IMR-90 (cell line): Measurements from ENCODE around the gene UBA7. TPM values are rescaled to one million over a fixed set of nuclear protein-coding genes. Genes with fewer than 3 reads are reported as not detected.

Experiments
- ATAC-seq: fragments of 200-7000 bp; cut with Tn5 transposase; 2 replicates; pipeline ENCODE4 v1.9.1; 2020; ENCODE audit warnings: low read depth, mild to moderate bottlenecking, moderate library complexity
- BruUV-seq: library from RNA; stranded (reverse); fragments of 400-500 nt; replicated peaks from 2 replicates; lab custom pipeline; 2021; lab: Mats Ljungman, UMichigan
- CTCF ChIA-PET: fragments of 300-600 bp; formaldehyde crosslinking; extraction: SDS; loops from one replicate; lab custom pipeline; 2021; ENCODE audit warnings: antibody characterized with exemption; lab: Yijun Ruan, JAX
- POLR2A ChIA-PET: fragments of 300-600 bp; sonication (Branson Sonifier 250); formaldehyde crosslinking; loops from one replicate; lab custom pipeline; 2022; ENCODE audit warnings: antibody characterized with exemption; ENCODE audit not compliant: unreplicated experiment; lab: Charles Lee
- DNase-seq: peaks from one replicate; pipeline ENCODE4 v3.0.0; 2013
- H2AFZ ChIP-seq: replicated peaks from 2 replicates; pipeline ENCODE3; 2013; ENCODE audit warnings: low read length, mild to moderate bottlenecking; ENCODE audit not compliant: poor library complexity
- H2AK5ac ChIP-seq: 2 replicates; pipeline ENCODE4 v1.6.1; 2013; ENCODE audit warnings: low read depth, low read length, inconsistent platforms
- H2AK9ac ChIP-seq: replicated peaks from 2 replicates; pipeline ENCODE3; 2013; ENCODE audit warnings: mild to moderate bottlenecking, low read depth, low read length, moderate library complexity; ENCODE audit not compliant: poor library complexity
- H2BK120ac ChIP-seq: 2 replicates; pipeline ENCODE4 v1.6.1; 2013; ENCODE audit warnings: low read depth, low read length, inconsistent platforms
- H2BK15ac ChIP-seq: 3 replicates; pipeline ENCODE4 v1.6.1; 2013; ENCODE audit warnings: low read depth, low read length, inconsistent platforms
- H2BK20ac ChIP-seq: 2 replicates; pipeline ENCODE4 v1.6.1; 2013; ENCODE audit warnings: low read depth, mild to moderate bottlenecking, inconsistent platforms, low read length, moderate library complexity
- H2BK5ac ChIP-seq: 2 replicates; pipeline ENCODE4 v1.6.1; 2013; ENCODE audit warnings: mild to moderate bottlenecking, low read depth, low read length, inconsistent platforms; ENCODE audit not compliant: poor library complexity, severe bottlenecking
- H3K14ac ChIP-seq: replicated peaks from 2 replicates; pipeline ENCODE4 v1.6.1; 2013; ENCODE audit warnings: low read depth, low read length, inconsistent platforms
- H3K18ac ChIP-seq: 2 replicates; pipeline ENCODE4 v1.6.1; 2013; ENCODE audit warnings: low read depth, low read length, control low read depth
- H3K23ac ChIP-seq: 2 replicates; pipeline ENCODE4 v1.6.1; 2013; ENCODE audit warnings: low read depth, low read length, inconsistent platforms
- H3K27ac ChIP-seq: 2 replicates; pipeline ENCODE4 v1.5.1; 2013; ENCODE audit warnings: mild to moderate bottlenecking, control low read depth, low read length; ENCODE audit not compliant: insufficient read depth
- H3K27me3 ChIP-seq: 2 replicates; pipeline ENCODE4 v1.6.1; 2013; ENCODE audit warnings: low read length; ENCODE audit not compliant: control insufficient read depth, insufficient read depth
- H3K36me3 ChIP-seq: 2 replicates; pipeline ENCODE4 v1.6.1; 2013; ENCODE audit warnings: low read length, mixed read lengths; ENCODE audit not compliant: control insufficient read depth, insufficient read depth
- H3K4ac ChIP-seq: 2 replicates; pipeline ENCODE4 v1.6.1; 2013; ENCODE audit warnings: low read depth, low read length, inconsistent platforms
- H3K4me1 ChIP-seq: 2 replicates; pipeline ENCODE4 v1.6.1; 2013; ENCODE audit warnings: low read length, mixed read lengths; ENCODE audit not compliant: control insufficient read depth, insufficient read depth
- H3K4me2 ChIP-seq: 2 replicates; pipeline ENCODE4 v1.6.1; 2013; ENCODE audit warnings: low read depth, mild to moderate bottlenecking, control low read depth, low read length, moderate library complexity
- H3K4me3 ChIP-seq: 2 replicates; pipeline ENCODE4 v1.5.1; 2013; ENCODE audit warnings: low read depth, mild to moderate bottlenecking, control low read depth, low read length, moderate library complexity; ENCODE audit not compliant: insufficient read depth
- H3K56ac ChIP-seq: 2 replicates; pipeline ENCODE4 v1.6.1; 2013; ENCODE audit warnings: low read length, inconsistent platforms; ENCODE audit not compliant: insufficient read depth; ENCODE audit errors: extremely low read depth
- H3K79me1 ChIP-seq, 2 experiments: 2 replicates each; pipeline ENCODE4 v1.6.1; 2013; ENCODE audit warnings: low read length in 2 of 2, inconsistent platforms in 1 of 2, low read depth in 1 of 2
- H3K9ac ChIP-seq: 2 replicates; pipeline ENCODE4 v1.6.1; 2013; ENCODE audit warnings: low read depth, low read length, control low read depth
- H3K9me1 ChIP-seq: 2 replicates; pipeline ENCODE4 v1.6.1; 2013; ENCODE audit warnings: low read length, inconsistent platforms; ENCODE audit not compliant: insufficient read depth
- H3K9me3 ChIP-seq: 2 replicates; pipeline ENCODE4 v1.6.1; 2013; ENCODE audit warnings: low read length; ENCODE audit not compliant: control insufficient read depth, insufficient read depth
- H4K20me1 ChIP-seq: 2 replicates; pipeline ENCODE4 v1.6.1; 2013; ENCODE audit warnings: low read length, inconsistent platforms; ENCODE audit not compliant: insufficient read depth
- H4K5ac ChIP-seq: 2 replicates; pipeline ENCODE4 v1.6.1; 2013; ENCODE audit warnings: mild to moderate bottlenecking, low read depth, low read length, control low read depth
- H4K8ac ChIP-seq, 2 experiments: 2 replicates each; pipeline ENCODE4 v1.6.1; 2013; ENCODE audit warnings: low read depth in 2 of 2, low read length in 2 of 2, control low read depth in 1 of 2, inconsistent platforms in 1 of 2
- H4K91ac ChIP-seq: 2 replicates; pipeline ENCODE4 v1.6.1; 2013; ENCODE audit warnings: low read depth, low read length, inconsistent platforms; ENCODE audit not compliant: insufficient read depth
- BHLHE40 ChIP-seq: fragments of 150-350 bp; IDR thresholded peaks from 2 replicates; pipeline ENCODE4 v1.6.1; 2016; ENCODE audit warnings: mild to moderate bottlenecking, low read depth, low read length
- CHD1 ChIP-seq: IDR thresholded peaks from 2 replicates; pipeline ENCODE4 v1.6.1; 2012; ENCODE audit warnings: low read depth, low read length, improper control_type of control experiment
- ELK1 ChIP-seq: fragments of 150-350 bp; IDR thresholded peaks from 2 replicates; pipeline ENCODE4 v1.6.1; 2016; ENCODE audit warnings: low read depth, mild to moderate bottlenecking, low read length, moderate library complexity, borderline replicate concordance
- MAZ ChIP-seq: IDR thresholded peaks from 2 replicates; pipeline ENCODE4 v1.6.1; 2012; ENCODE audit warnings: low read depth, mild to moderate bottlenecking, low read length, improper control_type of control experiment, moderate library complexity, borderline replicate concordance
- MXI1 ChIP-seq: IDR thresholded peaks from 2 replicates; pipeline ENCODE4 v1.6.1; 2012; ENCODE audit warnings: low read depth, mild to moderate bottlenecking, low read length, moderate library complexity, borderline replicate concordance
- NFE2L2 ChIP-seq: fragments of 150-350 bp; IDR thresholded peaks from 2 replicates; pipeline ENCODE4 v1.6.1; 2016; ENCODE audit warnings: low read depth, mild to moderate bottlenecking, low read length
- POLR2A ChIP-seq: IDR thresholded peaks from 2 replicates; pipeline ENCODE4 v1.6.1; 2012; ENCODE audit warnings: mild to moderate bottlenecking, low read depth, low read length
- RFX5 ChIP-seq: IDR thresholded peaks from 2 replicates; pipeline ENCODE4 v1.8.0; 2012; ENCODE audit warnings: low read depth, mild to moderate bottlenecking, low read length, moderate library complexity
- SMC3 ChIP-seq: fragments of 150-350 bp; IDR thresholded peaks from 2 replicates; pipeline ENCODE4 v1.6.1; 2016; ENCODE audit warnings: low read depth, mild to moderate bottlenecking, antibody characterized with exemption, low read length, moderate library complexity
- WGBS, 2 experiments: methylation state at CpG; one replicate each; pipeline versions ENCODE4 v1.1.5 to v1.1.7; 2013; ENCODE audit warnings: missing lambda C conversion rate in 2 of 2; ENCODE audit not compliant: insufficient read length in 1 of 2; ENCODE audit errors: extremely low coverage in 2 of 2; 5-methylcytosine and 5-hydroxymethylcytosine counted together
- dilution Hi-C: fragments of 300-500 bp; cut with HindIII; formaldehyde crosslinking; loops from one replicate; pipeline ENCODE4 v1.14.3; 2018; ENCODE audit warnings: low sequenced_read_pairs; ENCODE audit not compliant: unreplicated experiment
- in situ Hi-C: fragments of 300-500 bp; cut with MboI; formaldehyde crosslinking; loops from 3 replicates; pipeline ENCODE4 v1.14.3; 2019; ENCODE audit warnings: low sequenced_read_pairs, inconsistent platforms, mixed read lengths
- intact Hi-C: fragments of 100-400 bp; cut with micrococcal nuclease; formaldehyde crosslinking; loops from 2 replicates; pipeline ENCODE4 v1.10.0; 2022
- polyA plus RNA-seq, 3 experiments: library from polyadenylated mRNA; depleted of rRNA; stranded (reverse); fragments of >200 nt; gene quantifications; 2 replicates each; pipeline ENCODE4 v1.2.3, GENCODE V29; 2012; ENCODE audit warnings: low replicate concordance in 1 of 3
- total RNA-seq: library from RNA; depleted of rRNA; stranded (reverse); fragments of >200 nt; gene quantifications from 2 replicates; pipeline ENCODE4 v1.2.3, GENCODE V29; 2012
- TF ChIP-seq, protein P1 (sequence below): fragments of 150-350 bp; IDR thresholded peaks from 2 replicates; pipeline ENCODE4 v1.6.1; 2017; ENCODE audit warnings: mild to moderate bottlenecking, antibody characterized with exemption, low read length, low read depth

UBA7 gene
- total and polyA plus RNA-seq, 2 of the 4 experiments (the other 2 are of a cell fraction): 18.6 to 57.8 TPM

GRCh38 chr3:49790626-49791411, 22.9 kb downstream of the UBA7 start:
- dilution Hi-C loops (no loop called here), in situ Hi-C loops (no loop called here), intact Hi-C loops (no loop called here)
- Histone ChIP-seq H3K4me3 (no peak overlapping the region), H3K27me3 (peaks cover 5% of the 10 kb centered on the region; the same call in 1 of the 2 replicates), H3K36me3 (no peaks in the 10 kb centered on the region), H3K9me3 (no peaks in the 10 kb centered on the region), H4K20me1 (peaks cover 1% of the 10 kb centered on the region; the same call in 1 of the 2 replicates), H3K23ac (no peak overlapping the region), H2BK5ac (no peak overlapping the region), H2BK15ac (no peak overlapping the region), H3K9me1 (peaks cover 5% of the 10 kb centered on the region), H4K8ac (no peak overlapping the region), H2AK5ac (no peak overlapping the region), H3K4me1 (peaks cover 5% of the 10 kb centered on the region), H3K56ac (no peak overlapping the region), H3K9ac (no peak overlapping the region), H4K5ac (no peak overlapping the region), H3K4me2 (no peak overlapping the region), H2AFZ (no peak overlapping the region), H2BK120ac (no peak overlapping the region), H4K91ac (no peak overlapping the region), H3K14ac (no peak overlapping the region), H3K18ac (no peak overlapping the region), H2BK20ac (no peak overlapping the region), H3K27ac (no peak overlapping the region), H2AK9ac (no peak overlapping the region), H3K4ac (no peak overlapping the region), H3K79me1 (peaks cover 0 to 7% of the 10 kb centered on the region in 2 experiments; a peak in 3 of 4 replicates)
- POLR2A ChIA-PET: no interaction called here
- DNase-seq: no peak
- no peak for ATAC-seq
- no TSS peak for BruUV-seq
- 60% methylated on average over 1 of the region's 9 CpGs; no CpG with 5 or more reads in 1 of the 2 experiments for whole genome bisulfite sequencing, 2 experiments
- TF ChIP-seq CHD1 (no peak), BHLHE40 (no peak), MAZ (no peak), MXI1 (no peak), NFE2L2 (no peak), RFX5 (no peak), SMC3 (no peak), ELK1 (no peak), POLR2A (no peak)
- TF ChIP-seq, protein P1, sequence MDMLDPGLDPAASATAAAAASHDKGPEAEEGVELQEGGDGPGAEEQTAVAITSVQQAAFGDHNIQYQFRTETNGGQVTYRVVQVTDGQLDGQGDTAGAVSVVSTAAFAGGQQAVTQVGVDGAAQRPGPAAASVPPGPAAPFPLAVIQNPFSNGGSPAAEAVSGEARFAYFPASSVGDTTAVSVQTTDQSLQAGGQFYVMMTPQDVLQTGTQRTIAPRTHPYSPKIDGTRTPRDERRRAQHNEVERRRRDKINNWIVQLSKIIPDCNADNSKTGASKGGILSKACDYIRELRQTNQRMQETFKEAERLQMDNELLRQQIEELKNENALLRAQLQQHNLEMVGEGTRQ: no peak
- CTCF ChIA-PET: no interaction called here
